H1 (cell line): ENCODE data around the gene EN2. TPM values are rescaled to one million over a fixed set of nuclear protein-coding genes. Genes with fewer than 3 reads are reported as not detected.
A peak's percentile ranks its signal among the peaks of the same experiment; 100 is the strongest.

Experiments used
- CTCF ChIA-PET: fragments of 300-600 bp; sonication (Branson Sonifier 250); formaldehyde crosslinking; loops from one replicate; lab custom pipeline; 2021; ENCODE audit not compliant: partially characterized antibody; lab: Charles Lee
- POLR2A ChIA-PET: fragments of 300-600 bp; sonication (Branson Sonifier 250); formaldehyde crosslinking; loops from one replicate; lab custom pipeline; 2021; ENCODE audit warnings: inconsistent platforms; ENCODE audit not compliant: partially characterized antibody; lab: Charles Lee
- DNase-seq, 2 experiments: peaks; one replicate each; pipeline versions ENCODE4 v3.0.0 to v3.0.0-alpha.2; 2010 to 2022; ENCODE audit warnings: low spot score in 2 of 2, low read depth in 1 of 2, mixed read lengths in 1 of 2
- FAIRE-seq: peaks from 2 replicates; lab custom pipeline; 2011; peaks lifted over from hg19 to GRCh38; lab: Jason Lieb, UNC
- H2AFZ ChIP-seq: 2 replicates; pipeline ENCODE4 v1.8.1; 2012; ENCODE audit warnings: low read length, inconsistent platforms
- H2AK5ac ChIP-seq: 2 replicates; pipeline ENCODE4 v1.6.1; 2013; ENCODE audit warnings: low read depth, low read length
- H2BK120ac ChIP-seq: replicated peaks from 2 replicates; pipeline ENCODE3; 2013; ENCODE audit warnings: low read depth, low read length, inconsistent platforms
- H2BK12ac ChIP-seq: 2 replicates; pipeline ENCODE4 v1.6.1; 2013; ENCODE audit warnings: low read depth, low read length
- H2BK15ac ChIP-seq: 2 replicates; pipeline ENCODE4 v1.6.1; 2013; ENCODE audit warnings: low read length
- H2BK20ac ChIP-seq: 2 replicates; pipeline ENCODE4 v1.6.1; 2013; ENCODE audit warnings: low read length
- H2BK5ac ChIP-seq: 2 replicates; pipeline ENCODE4 v1.6.1; 2013; ENCODE audit warnings: low read depth, low read length
- H3K14ac ChIP-seq: 2 replicates; pipeline ENCODE4 v1.6.1; 2013; ENCODE audit warnings: inconsistent platforms; ENCODE audit not compliant: insufficient read length
- H3K18ac ChIP-seq: 2 replicates; pipeline ENCODE4 v1.6.1; 2013; ENCODE audit warnings: low read length; ENCODE audit errors: extremely low read depth
- H3K23ac ChIP-seq: 2 replicates; pipeline ENCODE4 v1.6.1; 2013; ENCODE audit warnings: inconsistent platforms; ENCODE audit not compliant: insufficient read length
- H3K23me2 ChIP-seq: 2 replicates; pipeline ENCODE4 v1.6.1; 2013; ENCODE audit warnings: low read depth, low read length
- H3K27ac ChIP-seq: 2 replicates; pipeline ENCODE4 v1.6.1; 2011; ENCODE audit warnings: low read depth, low read length, inconsistent platforms
- H3K27me3 ChIP-seq, 4 experiments: replicated peaks in 1 of 4; 1 replicate in 1 of 4; 2 replicates in 3 of 4; pipeline versions ENCODE4 v1.6.1 to v1.8.1; 2011 to 2013; ENCODE audit warnings: low read length in 3 of 4, mild to moderate bottlenecking in 3 of 4, inconsistent platforms in 2 of 4, mixed read lengths in 2 of 4, moderate library complexity in 1 of 4; ENCODE audit not compliant: control insufficient read depth in 3 of 4, insufficient read depth in 3 of 4; ENCODE audit errors: extremely low read depth in 1 of 4
- H3K36me3 ChIP-seq, 4 experiments: 2 replicates each; pipeline versions ENCODE4 v1.6.1 to v1.8.1; 2011 to 2013; ENCODE audit warnings: mild to moderate bottlenecking in 4 of 4, low read length in 3 of 4, moderate library complexity in 2 of 4, control low read depth in 1 of 4, inconsistent platforms in 1 of 4; ENCODE audit not compliant: insufficient read depth in 4 of 4, control insufficient read depth in 2 of 4
- H3K4ac ChIP-seq: replicated peaks from 2 replicates; pipeline ENCODE3; 2013; ENCODE audit warnings: low read length, low read depth, mixed read lengths, inconsistent platforms; ENCODE audit not compliant: insufficient read length
- H3K4me1 ChIP-seq, 4 experiments: replicated peaks in 1 of 4; 1 replicate in 1 of 4; 2 replicates in 3 of 4; pipeline versions ENCODE4 v1.6.1 to v1.8.1; 2011 to 2013; ENCODE audit warnings: low read length in 3 of 4, inconsistent platforms in 2 of 4, mixed read lengths in 1 of 4; ENCODE audit not compliant: insufficient read depth in 4 of 4, control insufficient read depth in 3 of 4
- H3K4me2 ChIP-seq, 2 experiments: 2 replicates each; pipeline versions ENCODE4 v1.6.1 to v1.8.1; 2011 to 2013; ENCODE audit warnings: low read depth in 2 of 2, low read length in 2 of 2, control low read depth in 1 of 2, inconsistent platforms in 1 of 2, mild to moderate bottlenecking in 1 of 2; ENCODE audit not compliant: insufficient read depth in 1 of 2
- H3K4me3 ChIP-seq, 4 experiments: fragments of 200-600, 300-600 bp in 1 of 4; sonication (generic), shearing (Covaris generic), sonication (Bioruptor Twin) in 1 of 4; 2 replicates each; pipeline versions ENCODE4 v1.5.1 to v1.8.1; 2011 to 2016; ENCODE audit warnings: low read length in 4 of 4, low read depth in 3 of 4, control low read depth in 2 of 4, inconsistent platforms in 2 of 4, mild to moderate bottlenecking in 2 of 4, mixed read lengths in 1 of 4, moderate library complexity in 1 of 4; ENCODE audit not compliant: insufficient read depth in 2 of 4; ENCODE audit errors: extremely low read depth in 1 of 4
- H3K56ac ChIP-seq: replicated peaks from 2 replicates; pipeline ENCODE3; 2013; ENCODE audit warnings: low read depth, mild to moderate bottlenecking, mixed read lengths, low read length, inconsistent platforms; ENCODE audit not compliant: insufficient read length
- H3K79me1 ChIP-seq: 2 replicates; pipeline ENCODE4 v1.6.1; 2013; ENCODE audit warnings: low read depth, low read length, control low read depth
- H3K79me2 ChIP-seq, 2 experiments: 2 replicates each; pipeline versions ENCODE4 v1.6.1 to v1.8.1; 2012 to 2013; ENCODE audit warnings: low read length in 2 of 2, mild to moderate bottlenecking in 2 of 2, inconsistent platforms in 1 of 2; ENCODE audit not compliant: insufficient read depth in 2 of 2, control insufficient read depth in 1 of 2
- H3K9ac ChIP-seq, 4 experiments: replicated peaks in 1 of 4; 1 replicate in 1 of 4; 2 replicates in 3 of 4; pipeline versions ENCODE4 v1.6.1 to v1.8.1; 2011 to 2013; ENCODE audit warnings: low read depth in 3 of 4, low read length in 3 of 4, control low read depth in 2 of 4, mild to moderate bottlenecking in 2 of 4, moderate library complexity in 2 of 4, inconsistent platforms in 1 of 4; ENCODE audit errors: extremely low read depth in 1 of 4
- H3K9me3 ChIP-seq, 2 experiments: 2 replicates each; pipeline versions ENCODE4 v1.6.1 to v1.8.1; 2012 to 2013; ENCODE audit warnings: mild to moderate bottlenecking in 2 of 2, moderate library complexity in 2 of 2, control low read depth in 1 of 2, inconsistent platforms in 1 of 2, low read depth in 1 of 2, low read length in 1 of 2, mixed read lengths in 1 of 2; ENCODE audit not compliant: insufficient read depth in 2 of 2
- H4K20me1 ChIP-seq, 2 experiments: replicated peaks in 1 of 2; 2 replicates each; pipeline versions ENCODE3 to v1.8.1; 2011 to 2013; ENCODE audit warnings: inconsistent platforms in 2 of 2, low read length in 2 of 2, mild to moderate bottlenecking in 1 of 2; ENCODE audit not compliant: insufficient read depth in 2 of 2, control insufficient read depth in 1 of 2
- H4K5ac ChIP-seq: 2 replicates; pipeline ENCODE4 v1.6.1; 2013; ENCODE audit warnings: low read length, low read depth, mixed read lengths, inconsistent platforms; ENCODE audit not compliant: insufficient read length
- H4K8ac ChIP-seq: 2 replicates; pipeline ENCODE4 v1.8.0; 2013; ENCODE audit warnings: mild to moderate bottlenecking, moderate library complexity, low read length, inconsistent platforms; ENCODE audit not compliant: insufficient read depth; ENCODE audit errors: extremely low read depth
- H4K91ac ChIP-seq: replicated peaks from 2 replicates; pipeline ENCODE3; 2013; ENCODE audit warnings: low read length, mixed read lengths, inconsistent platforms; ENCODE audit not compliant: insufficient read length
- BACH1 ChIP-seq: IDR thresholded peaks from 2 replicates; pipeline ENCODE4 v1.6.1; 2012; ENCODE audit warnings: low read length, improper control_type of control experiment
- CBX5 ChIP-seq: fragments of 300-800, 300-1000 bp; sonication (generic); IDR thresholded peaks from 2 replicates; pipeline ENCODE4 v1.7.1; 2016; ENCODE audit warnings: antibody characterized with exemption, low read length, low read depth
- JUN ChIP-seq: IDR thresholded peaks from 2 replicates; pipeline ENCODE4 v1.6.1; 2011; ENCODE audit warnings: low read depth, mild to moderate bottlenecking, improper control_type of control experiment, low read length
- KDM4A ChIP-seq: IDR thresholded peaks from one replicate; pipeline ENCODE4 v1.7.1; 2012; ENCODE audit warnings: low read depth, mild to moderate bottlenecking, moderate library complexity, low read length, inconsistent platforms; ENCODE audit not compliant: severe bottlenecking
- RFX5 ChIP-seq: IDR thresholded peaks from 2 replicates; pipeline ENCODE4 v1.6.1; 2011; ENCODE audit warnings: low read depth, low read length, improper control_type of control experiment, borderline replicate concordance
- SIN3A ChIP-seq, 2 experiments: IDR thresholded peaks in 1 of 2; conservative IDR thresholded peaks in 1 of 2; 2 replicates each; pipeline ENCODE4 v1.6.1; 2011 to 2012; ENCODE audit warnings: low read length in 2 of 2, improper control_type of control experiment in 1 of 2, low read depth in 1 of 2, mild to moderate bottlenecking in 1 of 2
- SP2 ChIP-seq: IDR thresholded peaks from 2 replicates; pipeline ENCODE4 v1.6.1; 2012; ENCODE audit warnings: mild to moderate bottlenecking, low read length, inconsistent platforms
- TAF1 ChIP-seq: IDR thresholded peaks from 2 replicates; pipeline ENCODE4 v1.6.1; 2011; ENCODE audit warnings: mild to moderate bottlenecking, low read depth, low read length
- WGBS, 2 experiments: shearing (Covaris generic) in 1 of 2; methylation state at CpG; one replicate each; pipeline versions ENCODE4 v1.1.6 to v1.1.7; 2013 to 2015; ENCODE audit warnings: low lambda C conversion rate in 2 of 2, mixed read lengths in 2 of 2, inconsistent platforms in 1 of 2, low coverage in 1 of 2, missing lambda C conversion rate in 1 of 2; ENCODE audit not compliant: insufficient replicate concordance in 2 of 2, insufficient coverage in 1 of 2, insufficient read length in 1 of 2; ENCODE audit errors: extremely low coverage in 1 of 2, missing lambda C conversion rate in 1 of 2; 5-methylcytosine and 5-hydroxymethylcytosine counted together
- polyA plus RNA-seq, 7 experiments: library from polyadenylated mRNA; depleted of rRNA in 3 of 7; stranded (reverse) in 5 of 7; unstranded in 2 of 7; fragments of >200 nt in 5 of 7; fragments of 200-250 nt in 2 of 7; gene quantifications; 1 replicate in 5 of 7; 2 replicates in 1 of 7; 4 replicates in 1 of 7; pipeline versions ENCODE4 v1.2.1 to v1.2.3, GENCODE V29; 2011 to 2013; ENCODE audit warnings: missing spikeins in 2 of 7, mixed read lengths in 2 of 7
- total RNA-seq: library from RNA; stranded (reverse); fragmentation: NEBNext Ultra II Directional; extraction: Animal tissue kit (Norgen Biotek cat#: 25700); gene quantifications from 2 replicates; pipeline ENCODE4 v1.2.1, GENCODE V29; 2021
- TF ChIP-seq, protein P1 (sequence below), 3 experiments: IDR thresholded peaks; 1 replicate in 2 of 3; 2 replicates in 1 of 3; pipeline versions ENCODE4 v1.5.1 to v1.6.1; 2011; ENCODE audit warnings: low read length in 3 of 3, mild to moderate bottlenecking in 3 of 3, inconsistent platforms in 2 of 3, low read depth in 1 of 3, moderate library complexity in 1 of 3; ENCODE audit not compliant: insufficient read depth in 1 of 3; ENCODE audit errors: control extremely low read depth in 1 of 3

Gene EN2
- total and polyA plus RNA-seq, 2 of the 8 experiments (the other 6 are each of a cell fraction or from before 2014, with no cell fraction given): not detected

DNA sequence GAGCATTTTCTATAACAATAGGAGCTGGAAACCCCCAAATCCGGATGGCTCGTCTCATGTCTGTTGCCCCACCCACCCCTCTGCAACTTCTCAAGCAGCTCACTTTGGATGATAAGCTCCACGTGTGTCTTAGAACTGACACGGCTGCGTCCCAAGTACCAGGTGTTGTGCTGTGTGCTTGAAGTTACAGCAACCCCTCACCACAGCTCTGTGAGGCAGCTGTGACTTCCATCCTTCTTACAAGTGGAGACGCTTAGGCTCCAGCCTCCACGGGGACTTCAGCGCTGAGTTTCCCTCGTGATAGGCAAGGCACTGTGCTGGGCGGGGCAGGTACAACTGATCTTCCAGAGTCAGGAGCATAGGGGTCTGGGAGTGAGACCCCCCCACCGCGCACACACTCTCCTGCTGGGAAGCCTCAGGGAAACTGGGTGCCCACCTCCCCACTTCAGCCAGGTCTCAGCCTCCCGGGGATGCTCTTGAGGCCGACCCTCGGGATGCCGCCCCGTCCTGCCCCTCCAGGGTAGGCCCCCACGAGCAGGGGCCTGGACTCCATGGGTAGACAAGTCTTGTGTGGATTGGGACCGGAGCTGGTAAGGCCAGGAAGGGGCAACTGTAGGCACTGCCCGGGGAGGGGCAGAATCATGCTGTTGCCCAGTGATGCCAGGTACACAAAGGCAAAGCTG lies 31.4 kb downstream of the EN2 start:
- Histone ChIP-seq H3K23me2 (peaks cover 3% of the 10 kb centered on the region; the same call in 1 of the 2 replicates), H3K36me3 (no peaks in the 10 kb centered on the region), H2BK12ac (peak overlapping the region; percentile 68; the same call in 1 of the 2 replicates), H3K4me1 (peaks cover 0 to 14% (median 12%) of the 10 kb centered on the region in 4 experiments; a peak in 6 of 7 replicates), H3K9ac (no peak overlapping the region), H3K23ac (no peak overlapping the region), H3K27ac (no peak overlapping the region), H2AFZ (no peak overlapping the region), H2BK5ac (peak overlapping the region; percentile 39; the same call in 1 of the 2 replicates), H3K56ac (no peak overlapping the region), H3K4ac (no peak overlapping the region), H3K4me2 (no peak overlapping the region), H4K5ac (no peak overlapping the region), H3K4me3 (no peak overlapping the region), H2BK15ac (peak overlapping the region; percentile 88; the same call in 1 of the 2 replicates), H3K27me3 (peaks cover 17 to 83% (median 67%) of the 10 kb centered on the region in 4 experiments), H3K14ac (no peak overlapping the region), H4K91ac (no peak overlapping the region), H3K79me1 (no peaks in the 10 kb centered on the region), H2BK120ac (no peak overlapping the region), H3K18ac (peak overlapping the region; percentile 48; the same call in 1 of the 2 replicates), H3K79me2 (no peaks in the 10 kb centered on the region), H4K20me1 (peaks cover 0 to 3% of the 10 kb centered on the region in 2 experiments), H2BK20ac (peak overlapping the region; percentile 90; the same call in 1 of the 2 replicates), H3K9me3 (no peaks in the 10 kb centered on the region), H2AK5ac (peak overlapping the region; percentile 53; the same call in 1 of the 2 replicates), H4K8ac (peak overlapping the region; percentile 70; the same call in 1 of the 2 replicates)
- 88% methylated on average over 18 of the region's 20 CpGs; no CpG with 5 or more reads in 1 of the 2 experiments for WGBS, 2 experiments
- CTCF ChIA-PET: interaction anchor here (0.8 to 1.6 kb wide), 3 partner anchors 14 to 75 kb away, joined by 3 to 4 read pairs (median 4); no protein-coding TSS in a partner anchor
- POLR2A ChIA-PET: interaction anchor here (0.9 to 1.0 kb wide), 2 partner anchors 20 to 42 kb away, joined by 3 read pairs; no protein-coding TSS in a partner anchor
- no peak for FAIRE-seq
- DNase-seq: no peak
- TF ChIP-seq SP2: no peak
- no peak for TF ChIP-seq KDM4A
- TF ChIP-seq JUN: no peak
- TF ChIP-seq, protein P1, sequence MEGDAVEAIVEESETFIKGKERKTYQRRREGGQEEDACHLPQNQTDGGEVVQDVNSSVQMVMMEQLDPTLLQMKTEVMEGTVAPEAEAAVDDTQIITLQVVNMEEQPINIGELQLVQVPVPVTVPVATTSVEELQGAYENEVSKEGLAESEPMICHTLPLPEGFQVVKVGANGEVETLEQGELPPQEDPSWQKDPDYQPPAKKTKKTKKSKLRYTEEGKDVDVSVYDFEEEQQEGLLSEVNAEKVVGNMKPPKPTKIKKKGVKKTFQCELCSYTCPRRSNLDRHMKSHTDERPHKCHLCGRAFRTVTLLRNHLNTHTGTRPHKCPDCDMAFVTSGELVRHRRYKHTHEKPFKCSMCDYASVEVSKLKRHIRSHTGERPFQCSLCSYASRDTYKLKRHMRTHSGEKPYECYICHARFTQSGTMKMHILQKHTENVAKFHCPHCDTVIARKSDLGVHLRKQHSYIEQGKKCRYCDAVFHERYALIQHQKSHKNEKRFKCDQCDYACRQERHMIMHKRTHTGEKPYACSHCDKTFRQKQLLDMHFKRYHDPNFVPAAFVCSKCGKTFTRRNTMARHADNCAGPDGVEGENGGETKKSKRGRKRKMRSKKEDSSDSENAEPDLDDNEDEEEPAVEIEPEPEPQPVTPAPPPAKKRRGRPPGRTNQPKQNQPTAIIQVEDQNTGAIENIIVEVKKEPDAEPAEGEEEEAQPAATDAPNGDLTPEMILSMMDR (IDR thresholded peaks at IDR 0.05; ENCODE audit: control extremely low read depth in 1 of 3, insufficient read depth in 1 of 3, low read depth in 1 of 3, low read length in 3 of 3): no peak
- no peak for TF ChIP-seq BACH1
- TF ChIP-seq TAF1: no peak
- no peak for TF ChIP-seq SIN3A (conservative IDR thresholded peaks at IDR 0.05 in 1 of 2, IDR thresholded peaks at IDR 0.05 in 1 of 2; ENCODE audit: low read depth in 1 of 2, low read length in 2 of 2)
- no peak for TF ChIP-seq CBX5
- no peak for TF ChIP-seq RFX5
